GM04504 (cell line): ENCODE data around the gene RRP12.

Experiments used
- DNase-seq: peaks from one replicate; pipeline ENCODE4 v3.0.0-alpha.2; 2012; ENCODE audit warnings: low read depth

The RRP12 gene

GRCh38 chr10:97335188-97335619 is 65.9 kb downstream of the RRP12 start:
- DNase-seq, result no peak

GRCh38 chr10:97334370-97335175 is 66.6 kb downstream of the RRP12 start, which contains the start of gene FRAT2:
FRAT2 (minus strand) TSS chr10:97334729; CDS start chr10:97334572, 157 bp downstream.
- DNase-seq, result peak; percentile 80

GRCh38 chr10:97333601-97334369 is 67.4 kb downstream of the RRP12 start:
- DNase-seq, result no peak

- DNase-seq, result no peak
Measured at GRCh38 chr10:97333351-97333600, 67.9 kb downstream of the RRP12 start.

- DNase-seq, result peak; percentile 70
Measured at GRCh38 chr10:97332591-97333350, 68.4 kb downstream of the RRP12 start.

- DNase-seq, result no peak
Measured at GRCh38 chr10:97331153-97331703, 69.9 kb downstream of the RRP12 start.

- DNase-seq, result no peak
Measured at GRCh38 chr10:97329766-97330165, 71.4 kb downstream of the RRP12 start.

- DNase-seq, result no peak
Measured at GRCh38 chr10:97328646-97329453, 72.3 kb downstream of the RRP12 start.

- no peak for DNase-seq
Measured at GRCh38 chr10:97327348-97328294, 73.5 kb downstream of the RRP12 start.

GRCh38 chr10:97325754-97326153 is 75.4 kb downstream of the RRP12 start:
- no peak for DNase-seq

- no peak for DNase-seq
Measured at GRCh38 chr10:97323501-97323900, 77.6 kb downstream of the RRP12 start.

GRCh38 chr10:97321804-97322190 is 79.3 kb downstream of the RRP12 start:
- no peak for DNase-seq

- no peak for DNase-seq
Measured at GRCh38 chr10:97321032-97321803, 79.9 kb downstream of the RRP12 start.

GRCh38 chr10:97320480-97321031 is 80.6 kb downstream of the RRP12 start:
- DNase-seq, result no peak

- DNase-seq, result no peak
Measured at GRCh38 chr10:97319671-97320479, 81.3 kb downstream of the RRP12 start.

GRCh38 chr10:97318772-97319651 is 82.1 kb downstream of the RRP12 start, which contains the start of gene FRAT1:
FRAT1 (plus strand) TSS chr10:97319271; CDS start chr10:97319454, 183 bp downstream.
- DNase-seq, result peak; percentile 74

- DNase-seq, result no peak
Measured at GRCh38 chr10:97314671-97315070, 86.5 kb downstream of the RRP12 start.
